H9 (cell line): ENCODE measurements around the gene NDOR1. TPM values are rescaled to one million over a fixed set of nuclear protein-coding genes. Genes with fewer than 3 reads are reported as not detected.

Source experiments
- DNase-seq: peaks from one replicate; pipeline ENCODE4 v3.0.0-alpha.2; 2017
- H2AFZ ChIP-seq: one replicate; pipeline ENCODE4 v1.6.1; 2013; ENCODE audit warnings: mild to moderate bottlenecking, low read length, control low read depth, moderate library complexity
- H2AK5ac ChIP-seq: 2 replicates; pipeline ENCODE4 v1.6.1; 2013; ENCODE audit warnings: low read length, control low read depth, mixed read lengths; ENCODE audit not compliant: insufficient read length
- H2BK120ac ChIP-seq: one replicate; pipeline ENCODE4 v1.6.1; 2013; ENCODE audit warnings: low read depth, mild to moderate bottlenecking, low read length, control low read depth, inconsistent platforms; ENCODE audit not compliant: poor library complexity, severe bottlenecking
- H2BK12ac ChIP-seq: 2 replicates; pipeline ENCODE4 v1.6.1; 2013; ENCODE audit warnings: low read length, control low read depth, mixed read lengths, low read depth; ENCODE audit not compliant: insufficient read length
- H2BK15ac ChIP-seq: 2 replicates; pipeline ENCODE4 v1.6.1; 2013; ENCODE audit warnings: low read depth, low read length, control low read depth
- H2BK20ac ChIP-seq: one replicate; pipeline ENCODE4 v1.6.1; 2013; ENCODE audit warnings: low read depth, mild to moderate bottlenecking, low read length, control low read depth, inconsistent platforms; ENCODE audit not compliant: poor library complexity, severe bottlenecking
- H2BK5ac ChIP-seq: 2 replicates; pipeline ENCODE4 v1.6.1; 2013; ENCODE audit warnings: low read length, control low read depth, mixed read lengths; ENCODE audit not compliant: insufficient read length
- H3K14ac ChIP-seq: 2 replicates; pipeline ENCODE4 v1.6.1; 2013; ENCODE audit warnings: low read length, control low read depth; ENCODE audit not compliant: insufficient read depth
- H3K18ac ChIP-seq: 2 replicates; pipeline ENCODE4 v1.6.1; 2013; ENCODE audit warnings: low read depth, mild to moderate bottlenecking, mixed read lengths, low read length, control low read depth; ENCODE audit not compliant: insufficient read length
- H3K23ac ChIP-seq: 2 replicates; pipeline ENCODE4 v1.6.1; 2013; ENCODE audit warnings: low read length, control low read depth, mixed read lengths, low read depth; ENCODE audit not compliant: insufficient read length
- H3K23me2 ChIP-seq: 2 replicates; pipeline ENCODE4 v1.6.1; 2013; ENCODE audit warnings: low read depth, mild to moderate bottlenecking, mixed read lengths, low read length, control low read depth; ENCODE audit not compliant: insufficient read length, poor library complexity, severe bottlenecking
- H3K27ac ChIP-seq: 2 replicates; pipeline ENCODE4 v1.5.1; 2013; ENCODE audit warnings: low read length, control low read depth, mixed read lengths, low read depth; ENCODE audit not compliant: insufficient read length
- H3K27me3 ChIP-seq: 2 replicates; pipeline ENCODE4 v1.6.1; 2013; ENCODE audit warnings: low read length, control low read depth, inconsistent platforms; ENCODE audit not compliant: insufficient read depth
- H3K4ac ChIP-seq: 2 replicates; pipeline ENCODE4 v1.6.1; 2013; ENCODE audit warnings: low read depth, mild to moderate bottlenecking, control low read depth, inconsistent platforms, low read length, moderate library complexity
- H3K4me1 ChIP-seq: 2 replicates; pipeline ENCODE4 v1.6.1; 2013; ENCODE audit warnings: low read length, control low read depth, inconsistent platforms; ENCODE audit not compliant: insufficient read depth
- H3K4me2 ChIP-seq: 2 replicates; pipeline ENCODE4 v1.6.1; 2013; ENCODE audit warnings: low read length, control low read depth, mixed read lengths; ENCODE audit not compliant: insufficient read length, insufficient read depth
- H3K56ac ChIP-seq: 2 replicates; pipeline ENCODE4 v1.6.1; 2013; ENCODE audit warnings: low read depth, mild to moderate bottlenecking, mixed read lengths, low read length, control low read depth; ENCODE audit not compliant: insufficient read length
- H3K79me1 ChIP-seq: 2 replicates; pipeline ENCODE4 v1.6.1; 2013; ENCODE audit warnings: low read depth, mild to moderate bottlenecking, moderate library complexity, low read length, control low read depth, inconsistent platforms; ENCODE audit not compliant: insufficient read depth, poor library complexity, severe bottlenecking
- H3K79me2 ChIP-seq: 2 replicates; pipeline ENCODE4 v1.6.1; 2013; ENCODE audit warnings: low read length, control low read depth, inconsistent platforms; ENCODE audit not compliant: insufficient read depth
- H3K9ac ChIP-seq: 2 replicates; pipeline ENCODE4 v1.6.1; 2013; ENCODE audit warnings: low read length, control low read depth, mixed read lengths; ENCODE audit not compliant: insufficient read length; ENCODE audit errors: extremely low read depth
- H3K9me3 ChIP-seq: one replicate; pipeline ENCODE4 v1.6.1; 2013; ENCODE audit warnings: low read depth, low read length, inconsistent platforms; ENCODE audit not compliant: control insufficient read depth
- H3T11ph ChIP-seq: one replicate; pipeline ENCODE4 v1.6.1; 2013; ENCODE audit warnings: mild to moderate bottlenecking, low read length, control low read depth, inconsistent platforms
- H4K20me1 ChIP-seq: one replicate; pipeline ENCODE4 v1.6.1; 2013; ENCODE audit not compliant: control insufficient read depth, insufficient read length, insufficient read depth
- H4K5ac ChIP-seq: 2 replicates; pipeline ENCODE4 v1.6.1; 2013; ENCODE audit warnings: low read depth, mild to moderate bottlenecking, mixed read lengths, low read length, control low read depth; ENCODE audit not compliant: insufficient read length
- H4K8ac ChIP-seq: replicated peaks from 2 replicates; pipeline ENCODE4 v1.6.1; 2013; ENCODE audit warnings: low read length, control low read depth, mixed read lengths, low read depth; ENCODE audit not compliant: insufficient read length
- H4K91ac ChIP-seq: 2 replicates; pipeline ENCODE4 v1.6.1; 2013; ENCODE audit warnings: low read depth, mild to moderate bottlenecking, moderate library complexity, mixed read lengths, low read length, control low read depth; ENCODE audit not compliant: insufficient read length
- H3K27ac Mint-ChIP-seq, 3 experiments: 2 replicates in 2 of 3; 3 replicates in 1 of 3; pipeline ENCODE4 v1.8.0; 2020 to 2021; ENCODE audit warnings: mixed read lengths in 3 of 3, mild to moderate bottlenecking in 1 of 3, moderate library complexity in 1 of 3
- H3K27me3 Mint-ChIP-seq: 2 replicates; pipeline ENCODE4 v1.8.0; 2021; ENCODE audit warnings: low read depth, mild to moderate bottlenecking, moderate library complexity, mixed read lengths
- H3K36me3 Mint-ChIP-seq, 3 experiments: 2 replicates in 2 of 3; 3 replicates in 1 of 3; pipeline ENCODE4 v1.8.0; 2020 to 2021; ENCODE audit warnings: low read depth in 3 of 3, mixed read lengths in 3 of 3; ENCODE audit not compliant: insufficient read depth in 1 of 3
- H3K4me1 Mint-ChIP-seq, 2 experiments: 2 replicates each; pipeline ENCODE4 v1.8.0; 2020; ENCODE audit warnings: mixed read lengths in 2 of 2
- H3K4me3 Mint-ChIP-seq, 2 experiments: 2 replicates in 1 of 2; 3 replicates in 1 of 2; pipeline ENCODE4 v1.8.0; 2020 to 2021; ENCODE audit warnings: mild to moderate bottlenecking in 2 of 2, mixed read lengths in 2 of 2, moderate library complexity in 1 of 2
- H3K9me3 Mint-ChIP-seq, 2 experiments: 2 replicates in 1 of 2; 3 replicates in 1 of 2; pipeline ENCODE4 v1.8.0; 2020; ENCODE audit warnings: mild to moderate bottlenecking in 2 of 2, mixed read lengths in 2 of 2, moderate library complexity in 1 of 2
- CTCF ChIP-seq: fragments of 200-600 bp; sonication (generic); conservative IDR thresholded peaks from 3 replicates; pipeline ENCODE4 v1.8.0; 2021; ENCODE audit warnings: antibody characterized with exemption, mild to moderate bottlenecking
- WGBS: extraction: QIAGEN DNeasy Blood & Tissue Kit; methylation state at CpG from one replicate; pipeline ENCODE4 v1.1.7; 2013; ENCODE audit warnings: missing lambda C conversion rate, low lambda C conversion rate, mixed read lengths; ENCODE audit not compliant: insufficient read length; ENCODE audit errors: extremely low coverage; 5-methylcytosine and 5-hydroxymethylcytosine counted together
- total RNA-seq: library from RNA; stranded (reverse); gene quantifications from 2 replicates; pipeline ENCODE4 v1.2.1, GENCODE V29; 2021

The NDOR1 gene
- total RNA-seq, 1 experiment from 2014 or later, result 44.1 TPM

DNA sequence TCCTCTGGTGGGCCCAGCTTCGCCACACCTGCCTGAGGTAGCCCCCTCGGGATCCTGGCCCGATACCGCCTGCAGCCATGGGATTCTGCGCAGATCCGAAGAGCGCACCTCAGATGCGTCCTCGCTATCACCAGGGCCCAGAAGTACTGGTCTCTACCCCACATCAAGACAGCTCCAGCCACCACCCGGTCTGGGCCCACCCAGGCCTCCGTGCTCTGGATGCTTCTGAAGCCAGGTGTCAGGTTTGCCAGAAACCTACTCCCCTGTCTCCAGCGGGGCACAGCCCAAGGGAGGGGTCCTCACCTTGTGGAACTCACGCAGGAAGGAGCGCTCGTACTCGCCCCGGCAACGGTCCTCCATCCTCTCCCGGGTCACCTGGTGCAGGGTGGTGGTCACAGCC is 19.6 kb upstream of the NDOR1 start:
- Mint-ChIP-seq H3K4me1 (peaks cover 17 to 22% of the 10 kb centered on the region in 2 experiments), H3K4me3 (no peak overlapping the region), H3K36me3 (peaks cover 10 to 59% (median 49%) of the 10 kb centered on the region in 3 experiments; a peak in 6 of 7 replicates), H3K27ac (no peak overlapping the region), H3K9me3 (no peaks in the 10 kb centered on the region), H3K27me3 (no peaks in the 10 kb centered on the region)
- Histone ChIP-seq H4K5ac (no peak overlapping the region), H2BK120ac (no peak overlapping the region), H3K14ac (no peak overlapping the region), H2BK12ac (no peak overlapping the region), H3K79me2 (peaks cover 10% of the 10 kb centered on the region; the same call in 1 of the 2 replicates), H2BK20ac (no peak overlapping the region), H2AK5ac (no peak overlapping the region), H3K9me3 (no peaks in the 10 kb centered on the region), H3K23ac (no peak overlapping the region), H3K23me2 (peaks cover 13% of the 10 kb centered on the region), H2BK15ac (no peak overlapping the region), H3K27ac (no peak overlapping the region), H3T11ph (no peak overlapping the region), H3K18ac (no peak overlapping the region), H3K56ac (no peak overlapping the region), H3K79me1 (peaks cover 6% of the 10 kb centered on the region), H3K9ac (no peak overlapping the region), H4K8ac (no peak overlapping the region), H3K4me1 (peaks cover 5% of the 10 kb centered on the region; the same call in 1 of the 2 replicates), H4K91ac (no peak overlapping the region), H3K4ac (no peak overlapping the region), H3K4me2 (no peak overlapping the region), H3K27me3 (no peaks in the 10 kb centered on the region), H2AFZ (no peak overlapping the region), H4K20me1 (peaks cover 2% of the 10 kb centered on the region), H2BK5ac (no peak overlapping the region)
- TF ChIP-seq CTCF, result no peak
- DNase-seq, result no peak
- no CpG with 5 or more reads among the region's 19 CpGs for WGBS
